ENCODE measurements around the gene ATP2B2.

The ATP2B2 gene

DNA sequence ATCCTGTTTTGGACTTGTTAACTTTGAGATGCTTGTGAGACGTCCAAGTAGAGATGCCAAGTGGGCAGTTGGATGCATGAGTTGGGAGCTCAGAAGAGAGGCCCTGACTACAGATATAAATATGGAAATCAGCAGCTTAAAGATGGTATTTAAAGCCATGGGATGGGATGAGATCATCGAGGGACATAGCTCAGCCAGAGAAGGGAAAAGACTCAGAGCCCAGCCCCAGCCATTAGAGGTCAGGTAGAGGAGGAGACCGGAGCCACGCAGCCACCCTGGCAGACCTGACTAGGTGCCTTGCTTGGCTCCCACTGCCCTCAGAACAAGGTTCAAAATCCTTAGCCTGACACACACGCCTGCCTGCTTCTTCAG is 31.1 kb downstream of the ATP2B2 start:
- Histone ChIP-seq H3K9ac (ENCODE audit: low read length) (no peak overlapping the region), H3K4me1 (ENCODE audit: insufficient read depth, low read length) (no peaks in the 10 kb centered on the region), H3K27ac (ENCODE audit: low read depth, low read length) (no peak overlapping the region), H3K27me3 (ENCODE audit: control insufficient read depth in 1 of 2, insufficient read depth in 2 of 2, low read length in 2 of 2) (peaks cover 13 to 20% of the 10 kb centered on the region in 2 donors), H3K9me3 (ENCODE audit: low read length) (no peaks in the 10 kb centered on the region), H3K36me3 (ENCODE audit: insufficient read depth, low read length) (no peaks in the 10 kb centered on the region), H3K4me3 (ENCODE audit: low read depth in 1 of 2, low read length in 2 of 2) (no peak overlapping the region)

DNA sequence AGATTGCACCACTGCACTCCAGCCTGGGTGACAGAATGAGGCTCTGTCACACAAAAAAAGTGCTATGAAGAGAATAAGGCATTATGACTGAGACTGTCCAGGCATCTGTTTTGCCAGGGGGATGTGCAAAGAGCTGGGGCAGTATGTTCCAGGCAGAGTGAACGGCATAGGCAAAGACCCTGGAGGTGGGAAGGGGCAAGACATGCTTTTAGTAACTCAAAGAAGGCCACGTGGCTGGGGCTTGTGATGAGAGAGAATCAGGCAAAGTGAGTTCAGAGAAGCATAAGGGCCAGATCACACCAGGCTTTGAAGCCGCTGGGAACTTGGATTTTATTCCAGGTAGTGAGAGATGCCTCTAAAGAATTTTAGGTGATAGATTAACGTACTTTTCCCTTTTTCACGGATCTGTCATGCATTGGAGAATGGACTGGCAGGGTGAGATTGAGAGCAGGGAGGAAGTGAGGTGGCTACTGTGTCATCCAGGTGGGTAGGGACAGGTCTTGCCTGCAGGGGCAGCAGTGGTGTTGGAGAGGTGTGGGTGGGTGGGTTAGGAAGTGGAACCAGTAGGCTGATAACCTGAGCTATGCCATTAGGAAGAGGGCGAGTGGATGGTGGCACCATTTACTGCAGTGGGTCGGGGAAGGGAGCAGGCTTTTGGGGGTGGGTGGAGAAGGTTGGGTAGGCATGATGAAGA is 31.7 kb downstream of the ATP2B2 start:
- Histone ChIP-seq H3K27ac (ENCODE audit: low read depth, low read length) (no peak overlapping the region), H3K36me3 (ENCODE audit: insufficient read depth, low read length) (no peaks in the 10 kb centered on the region), H3K9ac (ENCODE audit: low read length) (no peak overlapping the region), H3K4me3 (ENCODE audit: low read depth in 1 of 2, low read length in 2 of 2) (no peak overlapping the region), H3K27me3 (ENCODE audit: control insufficient read depth in 1 of 2, insufficient read depth in 2 of 2, low read length in 2 of 2) (peaks cover 13 to 20% of the 10 kb centered on the region in 2 donors), H3K4me1 (ENCODE audit: insufficient read depth, low read length) (no peaks in the 10 kb centered on the region), H3K9me3 (ENCODE audit: low read length) (no peaks in the 10 kb centered on the region)

DNA sequence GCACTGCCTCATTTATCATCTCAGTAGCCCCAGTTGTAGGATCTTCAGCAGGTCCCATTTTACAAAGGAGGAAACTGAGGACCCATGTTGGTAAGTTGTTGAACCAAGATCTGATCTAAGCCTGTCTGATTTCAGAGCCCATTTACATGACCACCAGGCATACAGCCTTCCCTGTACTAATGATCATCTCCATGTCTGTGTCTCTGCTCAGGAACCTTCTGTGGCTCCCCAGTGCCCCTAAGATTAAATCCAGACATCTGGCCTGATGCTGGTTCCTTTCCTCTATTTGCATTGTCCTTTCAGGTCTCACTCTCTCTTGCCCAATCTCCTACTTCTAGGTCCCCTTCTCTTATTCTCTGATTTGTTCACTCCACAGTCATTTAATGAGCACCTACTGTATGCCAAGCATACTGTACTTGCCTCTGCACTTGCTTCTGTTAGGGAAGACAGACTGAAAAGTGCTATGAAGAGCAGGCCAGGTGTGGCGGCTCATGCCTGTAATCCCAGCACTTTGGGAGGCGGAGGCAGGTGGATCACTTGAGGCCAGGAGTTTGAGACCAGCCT is 32.4 kb downstream of the ATP2B2 start:
- no peaks in the 10 kb centered on the region for H3K9me3 ChIP-seq (ENCODE audit: low read length)
- H3K27me3 ChIP-seq (ENCODE audit: control insufficient read depth in 1 of 2, insufficient read depth in 2 of 2, low read length in 2 of 2) = peaks cover 13 to 26% of the 10 kb centered on the region in 2 donors
- no peak overlapping the region for H3K4me3 ChIP-seq (ENCODE audit: low read depth in 1 of 2, low read length in 2 of 2)
- H3K4me1 ChIP-seq (ENCODE audit: insufficient read depth, low read length) = no peaks in the 10 kb centered on the region
- H3K9ac ChIP-seq (ENCODE audit: low read length) = no peak overlapping the region
- H3K27ac ChIP-seq (ENCODE audit: low read depth, low read length) = no peak overlapping the region
- no peaks in the 10 kb centered on the region for H3K36me3 ChIP-seq (ENCODE audit: insufficient read depth, low read length)

DNA sequence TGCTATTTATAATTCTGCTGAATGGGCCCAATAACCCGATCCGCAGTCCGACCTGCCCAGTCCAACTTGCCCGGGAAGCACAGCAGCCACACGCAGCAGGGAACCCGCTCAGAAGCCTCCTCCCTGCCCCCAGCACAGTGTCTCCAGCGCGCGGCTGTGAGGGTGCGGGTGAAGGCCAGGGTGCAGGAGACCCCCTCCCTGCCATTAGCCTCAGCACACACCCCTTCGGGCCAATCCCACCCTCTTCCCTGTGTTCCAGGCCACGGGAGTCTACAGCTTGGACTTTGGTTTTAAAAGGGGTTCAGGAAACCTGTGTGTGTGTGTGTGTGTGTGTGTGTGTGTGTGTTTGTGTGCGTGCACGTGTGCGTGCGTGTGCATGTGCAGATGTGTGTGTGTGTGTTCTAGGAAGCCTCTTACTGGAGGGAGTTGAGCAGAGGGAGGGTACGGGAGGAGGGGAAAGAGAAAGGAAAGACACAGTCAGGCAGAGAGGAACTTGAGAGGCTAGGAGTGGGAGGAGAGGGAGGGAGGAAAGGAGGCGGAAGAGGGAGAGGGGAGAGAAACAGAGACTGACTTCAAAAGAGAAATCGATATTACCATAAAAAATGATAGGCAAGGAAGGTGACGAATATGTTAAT is 34.2 kb downstream of the ATP2B2 start:
- no peak overlapping the region for H3K4me3 ChIP-seq (ENCODE audit: low read depth in 1 of 2, low read length in 2 of 2)
- no peaks in the 10 kb centered on the region for H3K36me3 ChIP-seq (ENCODE audit: insufficient read depth, low read length)
- no peak overlapping the region for H3K27ac ChIP-seq (ENCODE audit: low read depth, low read length)
- peaks cover 13 to 31% of the 10 kb centered on the region in 2 donors for H3K27me3 ChIP-seq (ENCODE audit: control insufficient read depth in 1 of 2, insufficient read depth in 2 of 2, low read length in 2 of 2)
- no peaks in the 10 kb centered on the region for H3K4me1 ChIP-seq (ENCODE audit: insufficient read depth, low read length)
- no peaks in the 10 kb centered on the region for H3K9me3 ChIP-seq (ENCODE audit: low read length)
- H3K9ac ChIP-seq (ENCODE audit: low read length) = no peak overlapping the region

DNA sequence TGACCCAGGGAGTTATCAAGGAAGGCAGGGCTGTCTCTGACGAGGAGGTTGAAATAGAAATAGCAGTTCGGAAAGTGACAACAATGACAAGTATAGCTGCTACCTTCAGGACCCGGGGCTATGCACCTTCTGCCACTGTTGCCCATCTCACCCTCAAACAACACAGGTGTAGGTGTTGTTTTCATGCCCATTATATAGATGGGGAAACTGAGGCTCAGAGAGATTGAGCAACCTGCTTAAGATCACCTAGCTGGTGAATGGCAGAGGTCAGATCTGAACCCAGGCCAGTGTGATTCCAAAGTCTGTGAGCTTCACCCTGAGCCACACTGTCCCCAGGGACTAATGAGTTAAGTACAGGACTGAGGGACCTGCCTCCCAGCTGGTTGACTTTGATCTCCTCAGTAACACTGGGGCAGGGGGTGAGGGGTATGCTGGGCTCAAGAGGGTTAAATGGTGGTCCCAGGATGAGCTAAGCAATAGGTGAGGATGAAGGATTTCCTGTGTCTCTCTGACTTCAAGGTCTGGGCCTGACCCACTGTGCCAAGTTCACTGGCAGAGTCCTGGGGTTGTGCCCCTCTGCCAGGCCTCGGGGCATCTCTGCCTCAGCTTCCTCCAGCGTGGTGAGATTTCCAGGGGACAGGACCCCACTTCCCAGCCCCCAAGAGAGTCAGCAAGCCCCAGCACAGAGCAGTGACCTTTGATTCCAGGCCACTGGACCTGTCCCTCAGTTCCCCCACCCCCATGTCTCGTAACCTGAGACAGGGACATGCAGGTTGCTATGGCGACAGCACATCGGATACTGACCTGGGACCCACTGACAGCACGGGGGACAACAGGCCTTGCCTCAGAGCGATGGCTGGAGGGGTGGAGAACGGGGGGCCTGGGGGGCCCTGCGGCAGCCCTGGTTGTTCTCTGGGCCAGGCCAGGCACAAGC is 35.0 kb downstream of the ATP2B2 start:
- peaks cover 13 to 31% of the 10 kb centered on the region in 2 donors for H3K27me3 ChIP-seq (ENCODE audit: control insufficient read depth in 1 of 2, insufficient read depth in 2 of 2, low read length in 2 of 2)

DNA sequence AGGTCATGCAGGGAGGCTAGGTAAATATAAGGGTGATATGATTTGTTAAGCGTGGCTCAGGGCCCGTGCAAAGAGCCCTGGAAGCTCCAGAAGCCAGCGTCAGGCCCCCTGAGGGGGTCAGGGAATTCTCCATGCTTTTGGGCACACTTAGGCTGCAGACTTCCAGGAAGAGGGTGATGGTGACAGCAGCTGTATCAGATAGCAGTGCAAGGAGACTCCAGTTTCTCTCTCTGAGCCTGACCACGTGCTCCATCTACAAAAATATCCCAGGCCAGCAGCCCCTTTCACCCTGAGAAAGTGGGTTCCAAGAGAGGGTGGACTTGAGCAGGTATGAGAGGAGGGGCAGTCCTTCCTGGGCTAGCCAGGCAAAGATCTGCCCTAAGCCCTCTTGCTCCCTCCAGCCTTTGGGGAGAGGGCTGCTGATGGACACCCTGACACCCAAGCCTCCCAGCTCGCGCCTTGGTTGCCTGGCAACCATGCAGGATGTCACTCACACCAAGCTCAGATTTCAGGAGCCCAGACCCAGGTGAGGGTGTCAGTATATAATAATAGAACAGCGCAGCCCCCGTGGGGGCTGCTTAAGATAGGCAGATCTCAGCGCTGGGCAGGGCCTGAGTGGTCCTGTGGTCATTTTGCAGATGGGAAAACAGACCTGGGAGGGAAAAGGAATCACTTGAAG is 35.8 kb downstream of the ATP2B2 start:
- no peak overlapping the region for H3K9ac ChIP-seq (ENCODE audit: low read length)
- no peaks in the 10 kb centered on the region for H3K9me3 ChIP-seq (ENCODE audit: low read length)
- no peak overlapping the region for H3K27ac ChIP-seq (ENCODE audit: low read depth, low read length)
- H3K27me3 ChIP-seq (ENCODE audit: control insufficient read depth in 1 of 2, insufficient read depth in 2 of 2, low read length in 2 of 2) = peaks cover 13 to 31% of the 10 kb centered on the region in 2 donors
- H3K36me3 ChIP-seq (ENCODE audit: insufficient read depth, low read length) = no peaks in the 10 kb centered on the region
- no peaks in the 10 kb centered on the region for H3K4me1 ChIP-seq (ENCODE audit: insufficient read depth, low read length)
- H3K4me3 ChIP-seq (ENCODE audit: low read depth in 1 of 2, low read length in 2 of 2) = no peak overlapping the region

More for the DNA sequence above, 35.0 kb downstream of the ATP2B2 start:
- H3K36me3 ChIP-seq (ENCODE audit: insufficient read depth, low read length) = no peaks in the 10 kb centered on the region
- H3K27ac ChIP-seq (ENCODE audit: low read depth, low read length) = no peak overlapping the region
- no peak overlapping the region for H3K4me3 ChIP-seq (ENCODE audit: low read depth in 1 of 2, low read length in 2 of 2)
- no peaks in the 10 kb centered on the region for H3K4me1 ChIP-seq (ENCODE audit: insufficient read depth, low read length)
- no peak overlapping the region for H3K9ac ChIP-seq (ENCODE audit: low read length)
- H3K9me3 ChIP-seq (ENCODE audit: low read length) = no peaks in the 10 kb centered on the region

DNA sequence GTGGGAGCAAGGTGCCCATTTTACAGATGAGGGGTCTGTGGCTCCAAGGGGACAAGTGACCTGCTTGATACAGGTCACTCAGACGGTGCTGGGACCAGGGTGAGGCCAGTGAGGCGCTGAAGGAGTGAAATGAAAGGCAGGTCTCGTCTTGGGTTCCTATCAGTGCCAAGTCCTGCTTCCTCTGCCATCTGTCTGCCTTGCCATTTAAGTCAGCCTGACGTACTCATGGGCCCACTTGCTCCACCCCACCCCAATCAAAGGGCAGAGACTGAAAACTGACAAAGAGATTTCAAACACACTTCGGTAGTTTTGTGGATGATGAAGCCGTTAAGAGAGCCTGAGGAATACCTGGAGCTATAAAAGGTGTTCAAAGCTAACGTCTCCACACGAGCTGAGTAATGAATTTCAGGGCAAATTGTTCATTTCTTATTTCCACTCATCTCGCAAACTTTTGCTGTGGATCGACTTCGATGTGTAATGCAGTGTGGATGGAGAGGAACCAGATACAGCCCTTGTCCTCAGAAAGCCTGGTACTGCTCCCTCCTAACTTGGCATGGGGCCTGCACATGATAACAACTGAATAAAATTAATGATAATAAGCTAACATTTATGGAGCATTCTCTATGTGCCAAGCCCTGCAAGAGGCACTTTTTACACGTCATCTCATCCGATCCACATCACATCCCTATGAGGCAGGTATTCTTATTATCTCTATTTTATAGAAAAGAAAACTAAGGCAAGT is 36.6 kb downstream of the ATP2B2 start:
- Histone ChIP-seq H3K9me3 (ENCODE audit: low read length) (no peaks in the 10 kb centered on the region), H3K4me3 (ENCODE audit: low read depth in 1 of 2, low read length in 2 of 2) (no peak overlapping the region), H3K4me1 (ENCODE audit: insufficient read depth, low read length) (no peaks in the 10 kb centered on the region), H3K27me3 (ENCODE audit: control insufficient read depth in 1 of 2, insufficient read depth in 2 of 2, low read length in 2 of 2) (peaks cover 13 to 31% of the 10 kb centered on the region in 2 donors), H3K27ac (ENCODE audit: low read depth, low read length) (no peak overlapping the region), H3K36me3 (ENCODE audit: insufficient read depth, low read length) (no peaks in the 10 kb centered on the region), H3K9ac (ENCODE audit: low read length) (no peak overlapping the region)

DNA sequence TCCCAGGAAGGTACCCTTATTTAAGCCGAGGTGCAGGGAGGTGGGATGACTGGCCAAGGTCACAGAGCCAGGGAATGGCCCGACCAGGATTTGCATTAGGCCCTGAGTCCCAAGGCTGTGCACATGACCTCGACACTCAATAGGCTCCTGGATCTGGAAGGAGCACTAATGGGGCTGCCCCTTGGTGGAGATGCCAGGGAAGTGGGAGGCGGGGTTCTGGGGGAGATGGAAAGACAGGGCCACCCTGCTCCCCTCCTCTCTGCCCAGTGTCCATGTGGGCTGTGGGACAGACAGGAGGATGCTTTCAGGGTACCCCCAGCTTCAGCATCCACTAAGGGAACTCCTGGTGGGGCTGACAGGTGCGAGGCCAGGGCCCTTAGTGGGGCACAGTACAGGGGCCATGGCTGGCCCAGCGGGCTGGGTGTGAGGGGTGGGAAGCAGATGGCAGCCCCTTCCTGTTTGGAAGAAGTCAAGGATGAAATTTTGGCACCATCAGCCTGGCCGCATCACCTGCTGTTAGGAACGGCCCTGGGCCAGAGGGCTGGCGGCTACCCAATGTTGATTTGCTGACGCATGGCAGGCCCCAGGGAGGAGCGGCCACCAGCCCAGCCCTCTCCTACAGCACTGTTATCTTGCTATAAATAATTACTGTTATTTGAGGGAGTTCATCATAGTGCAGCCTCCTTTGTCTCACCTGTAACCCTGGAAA is 37.3 kb downstream of the ATP2B2 start:
- H3K9me3 ChIP-seq (ENCODE audit: low read length) = no peaks in the 10 kb centered on the region
- H3K4me3 ChIP-seq (ENCODE audit: low read depth in 1 of 2, low read length in 2 of 2) = no peak overlapping the region
- H3K9ac ChIP-seq (ENCODE audit: low read length) = no peak overlapping the region
- H3K27ac ChIP-seq (ENCODE audit: low read depth, low read length) = no peak overlapping the region
- H3K27me3 ChIP-seq (ENCODE audit: control insufficient read depth in 1 of 2, insufficient read depth in 2 of 2, low read length in 2 of 2) = peaks cover 13 to 31% of the 10 kb centered on the region in 2 donors
- no peaks in the 10 kb centered on the region for H3K4me1 ChIP-seq (ENCODE audit: insufficient read depth, low read length)
- no peaks in the 10 kb centered on the region for H3K36me3 ChIP-seq (ENCODE audit: insufficient read depth, low read length)

DNA sequence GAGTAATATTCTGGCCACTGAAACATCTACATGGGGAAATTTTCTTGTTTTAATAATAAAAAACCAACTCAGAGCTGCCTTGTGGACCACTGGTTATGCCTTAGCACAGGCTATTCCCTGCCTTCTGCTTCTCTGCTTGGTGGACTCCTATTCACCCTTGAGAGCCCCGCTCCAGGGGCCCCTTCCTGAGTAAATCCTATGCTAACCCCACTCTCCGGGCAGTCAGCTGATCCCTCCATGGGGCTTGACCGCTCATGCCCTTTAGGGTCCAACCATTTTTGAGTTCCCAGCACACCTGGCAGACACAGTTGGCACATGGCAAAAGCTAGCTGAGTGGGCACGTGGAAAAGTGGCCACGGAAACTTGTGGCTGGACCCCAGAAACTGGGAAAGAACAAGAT is 38.2 kb downstream of the ATP2B2 start:
- H3K9ac ChIP-seq (ENCODE audit: low read length) = no peak overlapping the region

DNA sequence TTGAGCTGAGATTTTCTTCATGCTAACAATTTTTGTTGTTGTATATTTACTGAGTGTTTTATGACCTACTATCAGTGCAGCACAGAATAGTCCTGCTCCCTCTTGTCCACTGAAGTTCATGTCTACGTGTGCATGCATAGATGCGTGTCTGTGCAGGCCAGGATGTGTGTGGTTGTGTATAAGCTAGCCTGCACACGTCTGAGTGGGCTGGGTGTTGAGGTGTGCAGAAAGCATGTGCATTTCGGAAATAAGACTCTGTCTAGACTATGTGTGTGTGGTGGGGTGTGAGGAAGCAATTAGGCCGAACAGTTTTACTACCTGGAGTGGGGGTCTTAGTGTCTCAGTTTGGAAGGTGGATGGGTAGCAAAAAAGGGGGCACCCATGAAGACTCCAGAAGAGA is 39.2 kb downstream of the ATP2B2 start:
- Histone ChIP-seq H3K4me3 (ENCODE audit: low read depth in 1 of 2, low read length in 2 of 2) (no peak overlapping the region), H3K27me3 (ENCODE audit: control insufficient read depth in 1 of 2, insufficient read depth in 2 of 2, low read length in 2 of 2) (peaks cover 10 to 30% of the 10 kb centered on the region in 2 donors), H3K4me1 (ENCODE audit: insufficient read depth, low read length) (no peaks in the 10 kb centered on the region)

More for the DNA sequence above, 38.2 kb downstream of the ATP2B2 start:
- peaks cover 13 to 31% of the 10 kb centered on the region in 2 donors for H3K27me3 ChIP-seq (ENCODE audit: control insufficient read depth in 1 of 2, insufficient read depth in 2 of 2, low read length in 2 of 2)
- H3K4me1 ChIP-seq (ENCODE audit: insufficient read depth, low read length) = no peaks in the 10 kb centered on the region
- H3K27ac ChIP-seq (ENCODE audit: low read depth, low read length) = no peak overlapping the region
- H3K36me3 ChIP-seq (ENCODE audit: insufficient read depth, low read length) = no peaks in the 10 kb centered on the region
- no peak overlapping the region for H3K4me3 ChIP-seq (ENCODE audit: low read depth in 1 of 2, low read length in 2 of 2)
- H3K9me3 ChIP-seq (ENCODE audit: low read length) = no peaks in the 10 kb centered on the region

More for the DNA sequence above, 39.2 kb downstream of the ATP2B2 start:
- Histone ChIP-seq H3K9ac (ENCODE audit: low read length) (no peak overlapping the region), H3K27ac (ENCODE audit: low read depth, low read length) (no peak overlapping the region), H3K36me3 (ENCODE audit: insufficient read depth, low read length) (no peaks in the 10 kb centered on the region), H3K9me3 (ENCODE audit: low read length) (no peaks in the 10 kb centered on the region)
